ENCODE measurements around the gene AP3S1.
A peak's percentile ranks its signal among the peaks of the same experiment; 100 is the strongest.
"Not testable (repeated sequence)": the region's sequence is repeated elsewhere in the genome, so short reads cannot be mapped to it uniquely, and the experiment has no call there.

AP3S1 gene

DNA sequence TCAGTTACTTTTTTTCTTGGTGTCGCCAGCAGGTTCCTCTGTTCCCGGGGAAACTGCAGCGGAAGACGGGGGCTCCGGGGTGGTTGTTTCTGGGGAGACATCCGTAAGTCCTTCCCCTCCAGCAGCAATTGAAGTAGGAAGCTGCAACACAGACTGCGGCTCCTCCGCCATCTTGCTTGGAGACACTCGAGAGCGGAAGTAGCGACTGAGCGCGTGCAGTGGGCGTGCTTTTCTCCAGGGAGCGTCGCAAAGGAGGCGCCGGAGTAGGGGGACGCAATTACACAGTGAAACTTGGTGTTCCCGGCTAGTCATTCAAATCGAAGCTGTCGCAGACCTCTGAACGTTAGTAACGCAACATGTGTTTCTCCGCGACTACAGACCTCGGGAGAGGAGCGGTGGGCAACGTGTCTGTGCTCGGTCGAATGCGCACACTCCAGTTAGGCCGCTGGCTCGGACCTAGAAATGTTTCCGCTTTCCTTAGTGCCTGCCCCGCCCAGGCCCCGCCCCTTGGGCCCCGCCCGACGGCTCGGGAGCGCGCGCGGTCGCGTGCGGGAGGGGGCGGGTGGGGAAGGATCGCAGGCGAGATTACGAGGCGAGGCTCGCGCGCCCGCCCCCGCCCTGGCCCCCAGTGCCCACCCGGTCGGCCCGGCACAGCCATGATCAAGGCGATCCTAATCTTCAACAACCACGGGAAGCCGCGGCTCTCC is at the start of gene AP3S1, which contains the start of gene ATG12:
Gene AP3S1, plus strand, starts transcription at position 554 of the 707 bp plus-strand sequence. Its CDS starts 103 bp downstream, at position 657.
Gene ATG12, minus strand, starts transcription at position 184 of the 707 bp plus-strand sequence. Its CDS starts 13 bp downstream, at position 171.
- DNase-seq (ENCODE audit: low read depth) = peak; percentile 75
- H3K4me3 ChIP-seq (ENCODE audit: low read depth, low read length) = peak within 1 kb of the TSS; percentile 57

DNA sequence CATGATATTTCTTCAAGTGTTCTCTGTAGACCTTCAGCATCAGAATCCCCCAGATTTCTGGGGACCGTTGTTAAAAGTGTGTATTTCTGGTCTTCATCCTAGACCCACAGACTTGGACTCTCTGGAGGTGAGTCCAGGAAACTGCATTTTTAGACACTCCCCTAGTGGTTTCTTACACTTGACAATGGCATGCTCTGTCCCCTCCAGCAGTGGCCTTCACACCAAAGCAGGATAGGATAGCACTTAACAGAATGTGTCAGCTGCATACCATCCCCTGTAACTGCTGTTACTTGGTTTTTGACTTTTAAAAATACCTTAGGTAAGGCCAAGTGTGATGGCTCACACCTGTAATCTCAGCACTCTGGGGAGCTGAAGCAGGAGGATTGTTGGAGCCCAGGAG is 46.0 kb upstream of the AP3S1 start:
- H3K4me3 ChIP-seq (ENCODE audit: low read depth, low read length) = no peak overlapping the region
- no peak for DNase-seq (ENCODE audit: low read depth)

DNA sequence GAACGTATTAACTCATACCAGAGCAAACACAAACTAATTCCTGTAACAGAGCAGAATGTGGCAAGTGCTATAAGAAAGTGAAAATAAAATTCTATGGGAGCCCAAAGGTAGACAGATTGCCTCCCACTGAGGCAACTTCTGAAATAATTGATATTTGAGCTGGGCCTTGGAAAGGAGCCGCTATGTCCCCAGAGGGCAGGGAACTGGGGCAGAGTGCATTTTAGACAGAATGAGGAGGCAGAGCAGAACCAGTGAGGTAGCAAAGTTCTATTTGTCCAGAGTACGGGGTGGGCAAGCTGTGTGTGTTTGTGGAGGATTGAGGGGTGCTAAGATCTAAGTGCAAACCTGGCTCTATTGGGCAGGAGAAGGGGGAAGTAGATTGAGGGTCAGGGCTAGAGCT is 45.1 kb upstream of the AP3S1 start:
- no peak for DNase-seq (ENCODE audit: low read depth)
- H3K4me3 ChIP-seq (ENCODE audit: low read depth, low read length) = no peak overlapping the region

DNA sequence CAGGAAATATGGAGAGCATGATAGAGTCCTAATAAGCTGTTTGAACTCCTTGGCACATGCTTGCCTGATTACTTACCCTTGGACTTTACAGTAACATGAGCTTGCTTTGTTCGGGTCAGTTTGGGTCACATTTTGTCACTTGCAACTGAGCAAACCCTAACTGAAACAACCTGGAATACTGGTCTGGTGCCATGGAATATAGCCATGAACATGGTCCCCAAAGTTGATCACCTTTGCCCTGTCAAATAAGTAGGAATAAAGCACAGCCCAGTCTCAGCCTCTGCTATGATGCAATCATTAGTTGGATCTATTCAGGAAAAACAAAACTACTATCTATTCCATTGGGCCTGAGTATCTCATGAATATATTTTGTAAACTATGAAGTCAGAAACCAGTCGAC is 43.5 kb upstream of the AP3S1 start:
- DNase-seq (ENCODE audit: low read depth) = no peak
- H3K4me3 ChIP-seq (ENCODE audit: low read depth, low read length) = no peak overlapping the region

DNA sequence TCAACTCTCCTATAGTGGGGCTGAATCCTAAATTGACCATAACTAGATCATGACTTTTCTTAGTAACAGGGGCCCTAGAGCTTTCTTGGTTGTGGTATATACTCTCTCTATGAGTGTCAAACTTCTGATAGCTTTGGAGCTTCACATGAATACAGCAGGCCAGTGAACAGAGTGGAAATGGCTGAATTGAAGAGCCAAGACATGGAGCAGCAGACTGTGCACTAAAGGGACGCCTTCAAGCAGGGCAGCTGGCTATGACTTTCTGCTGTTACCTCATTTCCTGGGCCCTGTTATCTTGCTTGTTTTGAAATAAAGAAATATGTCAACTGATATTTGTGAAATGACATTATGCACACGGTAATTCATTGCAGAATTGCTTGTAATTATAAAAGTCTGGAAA is 41.6 kb upstream of the AP3S1 start:
- no peak overlapping the region for H3K4me3 ChIP-seq (ENCODE audit: low read depth, low read length)
- no peak for DNase-seq (ENCODE audit: low read depth)

DNA sequence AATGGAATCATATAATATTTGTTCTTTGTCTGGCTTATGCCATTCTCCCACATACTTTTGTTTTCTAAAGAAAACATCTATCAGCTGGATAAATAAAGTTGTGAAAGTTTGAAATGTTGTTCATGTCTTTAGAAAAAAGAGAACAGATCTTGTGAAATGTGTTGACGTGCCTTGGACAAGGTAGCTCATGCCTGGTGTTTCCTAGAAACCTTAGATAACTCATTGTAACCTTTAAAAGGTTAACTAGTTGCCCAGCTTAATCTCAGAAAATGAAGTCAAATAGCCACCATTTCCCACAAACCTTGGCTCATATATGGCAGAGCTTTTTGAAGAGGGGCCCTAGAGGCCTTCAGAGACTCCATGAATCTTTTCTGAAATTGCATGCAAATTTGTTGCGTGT is 40.6 kb upstream of the AP3S1 start:
- DNase-seq (ENCODE audit: low read depth) = no peak
- H3K4me3 ChIP-seq (ENCODE audit: low read depth, low read length) = no peak overlapping the region

DNA sequence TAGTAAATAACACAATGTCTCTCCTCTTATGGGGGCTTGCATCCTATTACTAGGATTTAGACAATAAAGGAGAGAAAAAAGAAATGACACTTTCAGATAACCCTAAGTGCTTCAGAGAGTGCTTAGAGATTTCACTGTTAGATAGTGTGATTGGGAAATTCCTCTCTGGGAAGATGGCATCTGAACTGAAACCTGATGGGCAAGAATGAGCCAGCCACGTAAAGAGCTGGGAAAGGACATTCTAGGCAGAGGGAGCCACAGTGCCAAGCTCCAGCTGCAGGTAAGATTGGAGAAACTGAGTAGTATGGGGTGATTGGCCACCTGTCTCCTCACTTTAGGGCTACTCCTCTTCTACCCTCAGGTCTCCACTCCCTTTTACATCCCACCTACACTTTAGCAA is 39.8 kb upstream of the AP3S1 start:
- DNase-seq (ENCODE audit: low read depth) = no peak
- no peak overlapping the region for H3K4me3 ChIP-seq (ENCODE audit: low read depth, low read length)

DNA sequence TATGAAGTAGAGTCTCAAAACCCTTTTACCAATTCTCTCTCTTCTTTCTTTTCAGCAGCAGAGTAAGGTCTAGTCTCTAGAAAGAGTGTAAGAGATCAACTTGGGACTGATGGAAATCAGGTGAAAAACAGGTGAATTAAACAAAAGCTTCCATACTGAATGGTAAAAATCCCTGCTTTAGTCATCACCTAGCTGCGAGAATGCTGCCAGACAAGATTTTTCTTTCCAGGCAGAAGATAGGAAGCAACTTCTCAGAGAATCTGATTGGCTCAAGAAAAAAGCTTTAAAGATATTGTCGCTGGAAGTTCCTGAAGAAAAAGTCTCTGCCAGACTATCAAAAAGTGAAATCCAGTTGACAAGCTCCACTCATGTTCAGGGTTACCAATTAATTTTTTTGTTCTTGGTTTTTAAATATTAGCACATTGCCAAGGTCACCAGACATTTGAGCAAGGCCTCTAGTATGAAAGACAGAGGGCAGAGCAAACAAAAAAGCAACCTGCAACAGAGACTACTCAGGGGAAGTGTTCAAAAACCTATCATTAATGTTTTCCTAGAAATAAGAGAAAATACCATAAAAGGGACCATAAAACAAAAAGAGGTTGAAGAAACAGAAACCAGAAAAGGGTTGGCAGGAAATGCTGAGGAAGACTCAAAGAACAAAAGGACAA is 34.6 kb upstream of the AP3S1 start:
- DNase-seq (ENCODE audit: low read depth) = no peak
- H3K4me3 ChIP-seq (ENCODE audit: low read depth, low read length) = no peak overlapping the region

DNA sequence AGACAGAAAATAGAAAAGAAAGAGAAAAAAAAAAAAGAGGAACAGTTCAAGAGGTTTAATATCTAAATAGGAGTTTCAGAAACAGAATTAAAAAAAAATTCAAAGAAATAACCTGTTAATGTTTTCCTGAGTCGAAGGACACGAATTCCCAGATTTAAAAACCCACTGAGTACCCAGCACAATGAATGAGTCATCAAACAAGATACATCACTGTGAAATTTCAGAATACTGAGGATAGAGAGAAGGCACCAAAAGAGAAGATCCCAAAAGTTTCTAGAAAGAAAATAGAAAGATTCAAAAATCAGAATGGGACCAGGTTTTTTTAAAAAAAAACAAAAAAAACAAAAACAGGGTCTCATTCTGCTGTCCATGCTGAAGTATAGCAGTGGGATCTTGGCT is 34.1 kb upstream of the AP3S1 start:
- no peak for DNase-seq (ENCODE audit: low read depth)
- no peak overlapping the region for H3K4me3 ChIP-seq (ENCODE audit: low read depth, low read length)

DNA sequence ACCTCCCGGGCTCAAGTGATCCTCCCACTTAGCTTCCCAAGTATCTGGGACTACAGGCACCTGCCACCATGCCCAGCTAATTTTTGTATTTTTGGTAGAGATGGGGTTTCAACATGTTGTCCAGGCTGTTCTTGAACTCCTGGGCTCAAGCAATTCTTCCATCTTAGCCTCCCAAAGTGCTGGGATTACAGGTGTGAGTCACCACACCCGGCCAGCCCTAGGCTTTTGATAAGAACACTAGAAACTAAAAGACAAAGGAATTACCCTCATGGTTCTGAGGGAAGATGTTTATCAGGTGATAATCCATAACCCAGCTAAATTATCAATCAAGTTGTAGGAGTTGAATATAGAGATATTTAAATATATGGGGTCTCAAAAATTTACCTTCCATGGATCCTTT is 33.7 kb upstream of the AP3S1 start:
- not testable (repeated sequence) for DNase-seq (ENCODE audit: low read depth); H3K4me3 ChIP-seq (ENCODE audit: low read depth, low read length)

DNA sequence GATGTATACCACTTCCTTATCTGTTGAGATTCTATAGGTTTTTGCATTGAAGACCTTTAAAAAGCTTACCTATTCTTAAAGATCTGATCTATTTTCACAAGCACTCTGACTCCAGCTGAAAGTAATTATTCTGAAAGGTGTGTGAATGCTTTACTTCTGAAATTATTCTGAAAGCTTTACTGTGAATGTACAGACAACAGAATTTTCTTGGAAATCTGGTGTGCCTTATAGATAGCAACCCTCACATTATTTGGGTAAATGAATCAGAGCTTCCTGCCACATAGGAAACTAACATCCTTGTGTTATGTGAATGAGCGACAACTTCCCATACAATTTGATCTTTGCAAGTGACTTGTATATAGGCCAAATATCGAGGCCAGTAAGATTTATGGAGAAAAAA is 31.8 kb upstream of the AP3S1 start:
- no peak overlapping the region for H3K4me3 ChIP-seq (ENCODE audit: low read depth, low read length)
- no peak for DNase-seq (ENCODE audit: low read depth)

DNA sequence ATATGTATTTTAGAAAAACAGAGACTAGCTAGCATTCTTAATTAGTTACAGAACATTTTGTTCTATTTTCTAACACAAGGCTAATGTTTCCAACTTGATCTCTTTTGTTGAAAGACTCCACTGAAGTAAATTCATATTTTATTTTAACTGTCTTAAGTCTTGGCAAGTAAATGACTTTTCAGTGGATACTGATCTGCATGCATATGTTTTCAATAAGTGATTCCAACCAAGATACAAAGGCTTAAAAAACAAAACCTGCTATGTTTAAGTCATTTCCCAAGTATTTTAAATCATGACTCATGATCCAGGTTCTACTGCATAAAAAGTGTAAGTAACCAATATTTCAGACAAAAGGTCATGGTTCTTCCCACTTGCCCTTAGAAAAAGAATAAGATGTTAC is 31.0 kb upstream of the AP3S1 start:
- no peak overlapping the region for H3K4me3 ChIP-seq (ENCODE audit: low read depth, low read length)
- DNase-seq (ENCODE audit: low read depth) = peak; percentile 42

DNA sequence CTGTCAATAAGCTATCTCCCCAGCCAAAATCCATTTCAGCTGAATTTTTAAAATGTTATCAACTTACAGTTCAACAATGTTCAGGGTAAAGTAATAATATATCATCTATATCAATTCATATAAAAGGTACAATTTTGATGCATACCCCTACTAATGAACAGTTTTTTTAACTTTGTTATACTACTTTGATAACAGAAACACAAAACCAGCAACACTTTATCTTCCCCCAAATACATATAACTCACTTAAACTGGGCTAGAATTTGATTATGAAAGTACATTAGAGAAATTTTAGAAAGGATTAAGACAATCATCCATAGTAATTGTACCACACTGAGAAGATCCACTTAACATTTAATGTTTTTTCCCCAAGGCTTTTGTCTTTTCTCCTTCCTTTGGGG is 30.3 kb upstream of the AP3S1 start:
- H3K4me3 ChIP-seq (ENCODE audit: low read depth, low read length) = no peak overlapping the region
- no peak for DNase-seq (ENCODE audit: low read depth)

DNA sequence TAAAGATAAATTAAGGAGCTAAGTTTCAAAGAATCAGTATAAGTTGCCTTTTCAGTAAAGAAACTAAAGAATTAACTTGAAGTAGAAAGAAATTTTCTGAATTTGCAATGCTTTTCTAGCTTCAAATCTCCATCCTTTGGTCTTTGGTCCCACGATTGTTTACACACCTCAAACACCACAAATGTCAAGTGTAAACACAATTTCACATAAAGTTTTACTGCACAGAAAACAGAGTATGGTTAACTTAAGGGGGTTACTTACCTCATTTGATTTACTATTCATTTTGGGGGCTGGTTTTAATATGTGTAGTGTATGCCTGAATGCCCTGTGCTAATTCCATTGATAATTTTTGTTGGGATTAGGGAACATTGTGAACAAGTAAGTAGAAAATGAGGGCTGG is 29.4 kb upstream of the AP3S1 start:
- H3K4me3 ChIP-seq (ENCODE audit: low read depth, low read length) = no peak overlapping the region
- DNase-seq (ENCODE audit: low read depth) = no peak

DNA sequence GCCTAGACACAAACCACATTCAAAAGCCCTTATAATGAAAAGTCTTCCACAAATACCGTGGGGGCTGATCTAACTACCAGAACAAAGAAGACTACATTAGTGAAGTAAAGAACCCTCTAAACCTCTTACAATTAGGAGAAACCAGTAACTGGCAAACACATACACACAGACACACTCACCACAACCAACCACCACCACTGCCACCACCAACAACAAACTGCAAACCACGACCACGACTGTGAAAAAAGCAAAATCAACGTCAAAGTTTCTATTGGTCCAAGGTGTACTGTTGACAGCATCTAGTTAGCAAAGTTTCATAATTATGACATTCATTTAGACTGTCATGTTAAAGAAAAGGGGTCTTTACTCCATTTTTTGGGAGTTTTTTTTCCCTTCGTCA is 28.0 kb upstream of the AP3S1 start:
- no peak for DNase-seq (ENCODE audit: low read depth)

DNA sequence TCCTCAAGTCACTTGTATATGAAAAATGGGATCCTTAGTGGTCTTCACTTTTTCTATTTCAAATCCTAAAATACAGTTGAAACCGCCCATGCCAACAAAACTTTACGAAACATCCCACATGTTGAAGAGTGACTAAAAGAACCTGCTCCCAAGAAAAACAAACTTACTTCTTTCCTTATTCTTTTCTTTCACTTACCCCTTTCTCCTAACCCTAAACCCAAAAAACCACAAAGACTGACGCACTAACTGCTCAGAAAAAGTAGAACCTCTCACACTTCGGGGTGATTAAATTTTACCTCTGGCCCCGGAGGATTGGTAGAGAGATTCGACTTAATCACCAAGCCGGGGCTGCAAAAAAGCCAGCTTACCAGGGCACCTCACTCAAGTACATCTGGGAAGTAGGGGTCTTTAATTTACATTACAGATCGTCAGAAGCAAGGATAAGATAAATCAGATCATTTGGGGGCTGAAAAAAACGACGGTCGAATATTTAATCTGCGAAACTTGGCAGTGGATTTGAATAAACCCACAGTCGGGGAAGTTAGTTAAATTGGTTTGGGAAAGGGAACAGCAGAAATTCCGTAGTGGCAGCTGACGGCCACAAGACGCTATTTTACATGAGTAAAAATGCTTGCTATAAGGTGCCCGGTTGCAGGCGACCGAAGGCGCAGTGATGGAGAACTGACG is 26.6 kb upstream of the AP3S1 start:
- peak overlapping the region; percentile 64 for H3K4me3 ChIP-seq (ENCODE audit: low read depth, low read length)
- DNase-seq (ENCODE audit: low read depth) = no peak

More for the DNA sequence above, 28.0 kb upstream of the AP3S1 start:
- no peak overlapping the region for H3K4me3 ChIP-seq (ENCODE audit: low read depth, low read length)

DNA sequence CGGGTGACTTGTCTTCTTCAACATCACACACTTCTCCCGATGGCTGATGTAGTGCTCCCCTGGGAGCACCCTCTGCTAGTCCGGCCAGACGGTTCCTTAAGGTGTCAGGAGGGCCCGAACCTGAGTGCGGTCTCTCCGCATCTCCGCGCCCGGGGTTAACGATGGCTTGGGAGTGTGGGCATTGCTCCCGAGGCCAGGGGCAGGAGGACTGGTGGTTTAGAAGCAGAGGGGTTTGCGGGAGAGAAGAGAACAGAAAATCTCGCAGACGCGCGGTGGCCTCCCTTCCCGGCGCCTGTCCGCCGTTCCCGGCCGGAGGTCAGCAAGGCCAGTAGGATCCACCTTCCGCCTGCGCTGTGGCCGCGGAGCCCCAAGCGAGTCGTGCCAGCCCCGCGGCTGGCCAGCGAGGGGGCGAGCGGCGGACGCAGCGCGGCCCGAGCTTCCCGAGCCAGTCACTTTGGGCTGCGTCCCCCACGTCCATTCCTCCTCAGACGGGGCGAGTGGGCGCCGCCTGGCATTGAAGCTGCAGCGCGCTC is 26.0 kb upstream of the AP3S1 start:
- peak overlapping the region; percentile 64 for H3K4me3 ChIP-seq (ENCODE audit: low read depth, low read length)
- no peak for DNase-seq (ENCODE audit: low read depth)

DNA sequence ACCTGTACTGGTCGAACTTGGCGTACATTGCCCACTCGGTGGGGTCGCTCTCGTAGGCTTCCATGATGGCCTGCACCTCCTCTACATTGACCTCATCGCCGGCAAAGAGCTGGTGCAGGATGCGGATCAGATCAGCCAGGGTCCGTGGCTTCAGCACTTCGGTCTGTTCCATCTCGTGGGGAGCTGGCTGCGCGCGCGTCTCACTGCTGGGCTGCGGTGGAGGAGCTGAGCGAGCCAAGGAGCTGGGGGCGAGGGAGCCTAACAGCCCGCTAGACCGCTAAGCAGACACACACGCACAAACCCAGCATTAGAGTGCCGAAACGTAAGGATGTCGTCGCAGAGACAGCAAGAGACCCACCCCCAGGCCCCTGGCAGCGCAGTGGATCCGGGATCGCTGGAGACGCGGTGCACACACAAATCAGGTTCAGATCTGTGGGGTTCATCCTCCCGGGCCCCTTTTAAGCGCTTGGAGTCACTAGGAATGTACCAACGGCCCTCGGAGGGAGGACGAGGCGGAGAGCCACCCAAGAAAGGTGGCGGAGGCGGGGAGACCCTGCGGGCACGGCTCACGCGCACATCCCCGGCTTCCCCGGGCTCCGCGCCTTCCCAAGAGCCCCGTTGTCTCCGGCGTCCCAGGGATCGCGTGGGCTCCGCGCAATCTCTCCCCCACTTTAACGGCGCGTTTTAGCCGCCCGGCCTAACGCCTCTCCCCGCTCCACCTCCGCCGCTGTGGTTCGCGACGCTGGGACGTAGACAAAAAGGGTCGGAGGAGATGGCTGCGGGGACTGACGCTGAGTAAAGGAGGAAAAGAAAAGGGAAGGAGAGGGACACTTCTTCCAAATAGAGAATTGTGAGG is 25.3 kb upstream of the AP3S1 start, which contains the start of gene CDO1:
Gene CDO1, minus strand, starts transcription at position 434 of the 856 bp plus-strand sequence. Its CDS starts 262 bp downstream, at position 172.
- H3K4me3 ChIP-seq (ENCODE audit: low read depth, low read length) = peak within 1 kb of the TSS; percentile 64
- peak; percentile 18 for DNase-seq (ENCODE audit: low read depth)

DNA sequence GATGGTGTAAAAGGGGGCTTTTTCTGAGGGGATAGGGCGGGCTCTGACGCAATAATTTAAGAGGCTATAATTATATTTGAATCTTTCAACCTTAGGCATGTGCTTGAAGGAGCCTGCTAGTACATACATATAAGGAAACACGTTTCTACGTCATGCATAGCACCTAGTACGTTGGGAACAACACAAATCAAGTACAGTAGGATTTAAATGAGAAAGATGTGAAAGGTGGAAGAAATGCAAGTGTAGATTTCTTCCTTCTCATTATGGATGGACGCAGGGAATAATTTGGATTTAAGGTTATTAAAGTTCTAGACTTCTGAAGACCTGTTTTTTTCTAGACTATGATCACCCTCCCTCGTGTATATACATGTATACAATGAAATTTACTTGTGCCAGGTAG is 24.3 kb upstream of the AP3S1 start:
- no peak for DNase-seq (ENCODE audit: low read depth)
- H3K4me3 ChIP-seq (ENCODE audit: low read depth, low read length) = no peak overlapping the region

All from skeletal muscle cell (primary cell).